ENCODE results near the gene BMP7. TPM values are rescaled to one million over a fixed set of nuclear protein-coding genes. Genes with fewer than 3 reads are reported as not detected.

BMP7 gene
- total and polyA plus RNA-seq, 2 of the 13 experiments (the other 11 are each of a cell fraction or from before 2014, with no cell fraction given) = not detected

DNA sequence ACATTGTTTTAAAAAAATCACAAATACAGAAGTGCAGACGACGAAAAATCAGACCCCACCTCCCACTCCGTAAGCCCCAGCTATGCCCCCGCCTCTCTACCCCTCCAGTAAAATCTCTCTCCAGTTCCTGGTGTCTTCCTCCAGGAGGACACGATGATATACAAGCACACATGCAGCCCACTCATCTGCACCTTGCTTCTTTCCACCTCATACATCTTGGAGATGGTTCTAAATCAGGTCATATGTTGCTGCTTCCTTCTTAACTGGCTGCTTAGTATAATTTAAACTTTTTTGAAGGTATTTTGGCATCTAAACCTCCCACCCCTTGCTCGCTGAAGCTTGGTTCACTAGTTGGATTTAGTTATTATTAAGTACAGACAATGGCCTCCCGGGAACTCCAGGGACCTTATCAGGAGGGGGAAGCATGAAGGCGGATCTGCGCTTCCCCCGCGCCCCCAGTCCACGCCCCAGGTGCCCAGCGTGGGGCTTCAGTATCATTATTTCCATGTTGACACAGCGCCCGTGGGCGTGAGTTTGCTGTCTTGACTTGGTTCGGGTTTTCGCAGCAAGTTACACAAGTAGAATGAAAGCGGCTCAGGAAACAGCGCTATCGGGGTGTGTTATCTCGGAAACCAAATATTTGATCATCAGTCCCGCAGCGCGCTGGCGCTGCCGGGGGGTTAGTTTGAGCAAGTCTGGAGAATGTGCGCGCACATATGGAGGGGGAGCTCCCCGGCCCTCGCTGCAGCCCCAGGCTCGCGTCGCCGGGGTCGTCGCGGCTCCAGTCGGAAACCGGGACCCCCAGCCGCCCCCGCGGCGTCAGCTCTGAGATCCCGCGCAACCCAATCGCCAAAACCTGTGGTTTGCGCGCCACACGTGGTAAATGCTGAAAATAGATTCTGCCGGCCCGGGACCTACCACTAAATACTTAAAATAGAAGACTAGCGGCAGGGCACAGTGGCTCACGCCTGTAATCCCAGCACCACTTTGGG is 2.3 kb downstream of the BMP7 start (continued):
- TF ChIP-seq, protein P1, sequence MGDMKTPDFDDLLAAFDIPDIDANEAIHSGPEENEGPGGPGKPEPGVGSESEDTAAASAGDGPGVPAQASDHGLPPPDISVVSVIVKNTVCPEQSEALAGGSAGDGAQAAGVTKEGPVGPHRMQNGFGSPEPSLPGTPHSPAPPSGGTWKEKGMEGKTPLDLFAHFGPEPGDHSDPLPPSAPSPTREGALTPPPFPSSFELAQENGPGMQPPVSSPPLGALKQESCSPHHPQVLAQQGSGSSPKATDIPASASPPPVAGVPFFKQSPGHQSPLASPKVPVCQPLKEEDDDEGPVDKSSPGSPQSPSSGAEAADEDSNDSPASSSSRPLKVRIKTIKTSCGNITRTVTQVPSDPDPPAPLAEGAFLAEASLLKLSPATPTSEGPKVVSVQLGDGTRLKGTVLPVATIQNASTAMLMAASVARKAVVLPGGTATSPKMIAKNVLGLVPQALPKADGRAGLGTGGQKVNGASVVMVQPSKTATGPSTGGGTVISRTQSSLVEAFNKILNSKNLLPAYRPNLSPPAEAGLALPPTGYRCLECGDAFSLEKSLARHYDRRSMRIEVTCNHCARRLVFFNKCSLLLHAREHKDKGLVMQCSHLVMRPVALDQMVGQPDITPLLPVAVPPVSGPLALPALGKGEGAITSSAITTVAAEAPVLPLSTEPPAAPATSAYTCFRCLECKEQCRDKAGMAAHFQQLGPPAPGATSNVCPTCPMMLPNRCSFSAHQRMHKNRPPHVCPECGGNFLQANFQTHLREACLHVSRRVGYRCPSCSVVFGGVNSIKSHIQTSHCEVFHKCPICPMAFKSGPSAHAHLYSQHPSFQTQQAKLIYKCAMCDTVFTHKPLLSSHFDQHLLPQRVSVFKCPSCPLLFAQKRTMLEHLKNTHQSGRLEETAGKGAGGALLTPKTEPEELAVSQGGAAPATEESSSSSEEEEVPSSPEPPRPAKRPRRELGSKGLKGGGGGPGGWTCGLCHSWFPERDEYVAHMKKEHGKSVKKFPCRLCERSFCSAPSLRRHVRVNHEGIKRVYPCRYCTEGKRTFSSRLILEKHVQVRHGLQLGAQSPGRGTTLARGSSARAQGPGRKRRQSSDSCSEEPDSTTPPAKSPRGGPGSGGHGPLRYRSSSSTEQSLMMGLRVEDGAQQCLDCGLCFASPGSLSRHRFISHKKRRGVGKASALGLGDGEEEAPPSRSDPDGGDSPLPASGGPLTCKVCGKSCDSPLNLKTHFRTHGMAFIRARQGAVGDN (CRISPR knock-in tag; IDR thresholded peaks at IDR 0.05) = peak; percentile 24; the same call in 1 of the 2 replicates
- TF ChIP-seq PTBP1 (IDR thresholded peaks at IDR 0.05; ENCODE audit: low read depth, low read length, poor library complexity, severe bottlenecking) = no peak
- TF ChIP-seq SAFB2 (CRISPR knock-in tag; IDR thresholded peaks at IDR 0.05; ENCODE audit: borderline replicate concordance, low read depth) = 0 out of 2 replicates have a peak, but pooled peaks have one; percentile 21
- TF ChIP-seq TSC22D2 (CRISPR knock-in tag; IDR thresholded peaks at IDR 0.05; ENCODE audit: borderline replicate concordance) = no peak
- TF ChIP-seq TGIF2 (CRISPR knock-in tag; IDR thresholded peaks at IDR 0.05) = no peak
- TF ChIP-seq, protein P2, sequence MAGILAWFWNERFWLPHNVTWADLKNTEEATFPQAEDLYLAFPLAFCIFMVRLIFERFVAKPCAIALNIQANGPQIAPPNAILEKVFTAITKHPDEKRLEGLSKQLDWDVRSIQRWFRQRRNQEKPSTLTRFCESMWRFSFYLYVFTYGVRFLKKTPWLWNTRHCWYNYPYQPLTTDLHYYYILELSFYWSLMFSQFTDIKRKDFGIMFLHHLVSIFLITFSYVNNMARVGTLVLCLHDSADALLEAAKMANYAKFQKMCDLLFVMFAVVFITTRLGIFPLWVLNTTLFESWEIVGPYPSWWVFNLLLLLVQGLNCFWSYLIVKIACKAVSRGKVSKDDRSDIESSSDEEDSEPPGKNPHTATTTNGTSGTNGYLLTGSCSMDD (CRISPR knock-in tag; IDR thresholded peaks at IDR 0.05) = no peak
- TF ChIP-seq, protein P3, sequence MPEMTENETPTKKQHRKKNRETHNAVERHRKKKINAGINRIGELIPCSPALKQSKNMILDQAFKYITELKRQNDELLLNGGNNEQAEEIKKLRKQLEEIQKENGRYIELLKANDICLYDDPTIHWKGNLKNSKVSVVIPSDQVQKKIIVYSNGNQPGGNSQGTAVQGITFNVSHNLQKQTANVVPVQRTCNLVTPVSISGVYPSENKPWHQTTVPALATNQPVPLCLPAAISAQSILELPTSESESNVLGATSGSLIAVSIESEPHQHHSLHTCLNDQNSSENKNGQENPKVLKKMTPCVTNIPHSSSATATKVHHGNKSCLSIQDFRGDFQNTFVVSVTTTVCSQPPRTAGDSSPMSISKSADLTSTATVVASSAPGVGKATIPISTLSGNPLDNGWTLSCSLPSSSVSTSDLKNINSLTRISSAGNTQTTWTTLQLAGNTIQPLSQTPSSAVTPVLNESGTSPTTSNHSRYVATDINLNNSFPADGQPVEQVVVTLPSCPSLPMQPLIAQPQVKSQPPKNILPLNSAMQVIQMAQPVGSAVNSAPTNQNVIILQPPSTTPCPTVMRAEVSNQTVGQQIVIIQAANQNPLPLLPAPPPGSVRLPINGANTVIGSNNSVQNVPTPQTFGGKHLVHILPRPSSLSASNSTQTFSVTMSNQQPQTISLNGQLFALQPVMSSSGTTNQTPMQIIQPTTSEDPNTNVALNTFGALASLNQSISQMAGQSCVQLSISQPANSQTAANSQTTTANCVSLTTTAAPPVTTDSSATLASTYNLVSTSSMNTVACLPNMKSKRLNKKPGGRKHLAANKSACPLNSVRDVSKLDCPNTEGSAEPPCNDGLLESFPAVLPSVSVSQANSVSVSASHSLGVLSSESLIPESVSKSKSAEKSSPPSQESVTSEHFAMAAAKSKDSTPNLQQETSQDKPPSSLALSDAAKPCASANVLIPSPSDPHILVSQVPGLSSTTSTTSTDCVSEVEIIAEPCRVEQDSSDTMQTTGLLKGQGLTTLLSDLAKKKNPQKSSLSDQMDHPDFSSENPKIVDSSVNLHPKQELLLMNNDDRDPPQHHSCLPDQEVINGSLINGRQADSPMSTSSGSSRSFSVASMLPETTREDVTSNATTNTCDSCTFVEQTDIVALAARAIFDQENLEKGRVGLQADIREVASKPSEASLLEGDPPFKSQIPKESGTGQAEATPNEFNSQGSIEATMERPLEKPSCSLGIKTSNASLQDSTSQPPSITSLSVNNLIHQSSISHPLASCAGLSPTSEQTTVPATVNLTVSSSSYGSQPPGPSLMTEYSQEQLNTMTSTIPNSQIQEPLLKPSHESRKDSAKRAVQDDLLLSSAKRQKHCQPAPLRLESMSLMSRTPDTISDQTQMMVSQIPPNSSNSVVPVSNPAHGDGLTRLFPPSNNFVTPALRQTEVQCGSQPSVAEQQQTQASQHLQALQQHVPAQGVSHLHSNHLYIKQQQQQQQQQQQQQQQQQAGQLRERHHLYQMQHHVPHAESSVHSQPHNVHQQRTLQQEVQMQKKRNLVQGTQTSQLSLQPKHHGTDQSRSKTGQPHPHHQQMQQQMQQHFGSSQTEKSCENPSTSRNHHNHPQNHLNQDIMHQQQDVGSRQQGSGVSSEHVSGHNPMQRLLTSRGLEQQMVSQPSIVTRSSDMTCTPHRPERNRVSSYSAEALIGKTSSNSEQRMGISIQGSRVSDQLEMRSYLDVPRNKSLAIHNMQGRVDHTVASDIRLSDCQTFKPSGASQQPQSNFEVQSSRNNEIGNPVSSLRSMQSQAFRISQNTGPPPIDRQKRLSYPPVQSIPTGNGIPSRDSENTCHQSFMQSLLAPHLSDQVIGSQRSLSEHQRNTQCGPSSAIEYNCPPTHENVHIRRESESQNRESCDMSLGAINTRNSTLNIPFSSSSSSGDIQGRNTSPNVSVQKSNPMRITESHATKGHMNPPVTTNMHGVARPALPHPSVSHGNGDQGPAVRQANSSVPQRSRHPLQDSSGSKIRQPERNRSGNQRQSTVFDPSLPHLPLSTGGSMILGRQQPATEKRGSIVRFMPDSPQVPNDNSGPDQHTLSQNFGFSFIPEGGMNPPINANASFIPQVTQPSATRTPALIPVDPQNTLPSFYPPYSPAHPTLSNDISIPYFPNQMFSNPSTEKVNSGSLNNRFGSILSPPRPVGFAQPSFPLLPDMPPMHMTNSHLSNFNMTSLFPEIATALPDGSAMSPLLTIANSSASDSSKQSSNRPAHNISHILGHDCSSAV (CRISPR knock-in tag; IDR thresholded peaks at IDR 0.05; ENCODE audit: borderline replicate concordance) = no peak
- no peak for TF ChIP-seq HNRNPH1 (optimal IDR thresholded peaks at IDR 0.05; ENCODE audit: low read depth, low read length)
- peak; percentile 83 for TF ChIP-seq GATAD2A (CRISPR knock-in tag; IDR thresholded peaks at IDR 0.05)
- TF ChIP-seq, protein P4, sequence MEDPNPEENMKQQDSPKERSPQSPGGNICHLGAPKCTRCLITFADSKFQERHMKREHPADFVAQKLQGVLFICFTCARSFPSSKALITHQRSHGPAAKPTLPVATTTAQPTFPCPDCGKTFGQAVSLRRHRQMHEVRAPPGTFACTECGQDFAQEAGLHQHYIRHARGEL (CRISPR knock-in tag; IDR thresholded peaks at IDR 0.05) = no peak
- no peak for TF ChIP-seq HOXA9 (CRISPR knock-in tag; IDR thresholded peaks at IDR 0.05; ENCODE audit: borderline replicate concordance)
